ENCODE data around the gene TMEM175.

TMEM175 gene

DNA sequence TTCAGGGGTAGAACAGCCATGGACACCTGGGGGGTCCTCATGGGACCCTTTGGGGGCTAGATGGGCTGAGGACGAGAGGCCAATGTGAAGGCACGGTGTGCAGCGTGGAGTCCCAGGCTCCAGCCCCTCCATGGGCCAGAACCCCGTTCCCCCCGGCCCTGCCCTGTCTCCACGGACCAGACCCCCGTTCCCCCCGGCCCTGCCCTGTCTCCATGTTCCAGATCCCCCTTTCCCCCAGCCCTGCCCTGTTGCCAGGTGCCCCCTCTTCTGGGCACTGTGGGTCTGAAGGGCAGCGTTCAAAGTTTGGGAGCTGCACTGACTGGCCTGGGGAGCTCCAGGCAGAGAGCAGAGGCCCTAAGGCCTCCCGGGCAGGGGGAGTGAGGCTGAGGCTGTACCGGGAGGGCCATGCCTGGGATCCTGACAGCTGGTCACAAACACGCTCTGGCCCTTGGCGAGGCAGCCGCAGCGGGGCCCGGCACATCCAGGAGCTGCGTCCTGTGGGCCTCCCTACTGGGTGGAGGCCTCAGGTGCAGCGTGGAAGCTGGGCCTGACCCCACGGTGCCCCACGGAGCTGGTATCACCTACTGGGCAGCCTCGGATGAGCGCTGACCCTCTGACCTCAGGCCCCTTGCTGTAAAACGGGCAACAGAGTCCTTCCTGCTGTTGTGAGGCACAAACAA, 32.2 kb downstream of the TMEM175 start:
- no peaks in the 10 kb centered on the region for H3K4me1 ChIP-seq (ENCODE audit: control insufficient read depth, low read depth, low read length)
- H3K27ac ChIP-seq (ENCODE audit: low read length), result no peak overlapping the region
- no peak overlapping the region for H3K4me3 ChIP-seq (ENCODE audit: low read length)
- no peak overlapping the region for H3K9ac ChIP-seq (ENCODE audit: low read length)
- peaks cover 33% of the 10 kb centered on the region for H3K27me3 ChIP-seq (ENCODE audit: control insufficient read depth, insufficient read depth, low read length)
- H3K36me3 ChIP-seq (ENCODE audit: control insufficient read depth, low read depth, low read length), result no peaks in the 10 kb centered on the region
- H3K9me3 ChIP-seq (ENCODE audit: control insufficient read depth, low read depth, low read length), result no peaks in the 10 kb centered on the region

DNA sequence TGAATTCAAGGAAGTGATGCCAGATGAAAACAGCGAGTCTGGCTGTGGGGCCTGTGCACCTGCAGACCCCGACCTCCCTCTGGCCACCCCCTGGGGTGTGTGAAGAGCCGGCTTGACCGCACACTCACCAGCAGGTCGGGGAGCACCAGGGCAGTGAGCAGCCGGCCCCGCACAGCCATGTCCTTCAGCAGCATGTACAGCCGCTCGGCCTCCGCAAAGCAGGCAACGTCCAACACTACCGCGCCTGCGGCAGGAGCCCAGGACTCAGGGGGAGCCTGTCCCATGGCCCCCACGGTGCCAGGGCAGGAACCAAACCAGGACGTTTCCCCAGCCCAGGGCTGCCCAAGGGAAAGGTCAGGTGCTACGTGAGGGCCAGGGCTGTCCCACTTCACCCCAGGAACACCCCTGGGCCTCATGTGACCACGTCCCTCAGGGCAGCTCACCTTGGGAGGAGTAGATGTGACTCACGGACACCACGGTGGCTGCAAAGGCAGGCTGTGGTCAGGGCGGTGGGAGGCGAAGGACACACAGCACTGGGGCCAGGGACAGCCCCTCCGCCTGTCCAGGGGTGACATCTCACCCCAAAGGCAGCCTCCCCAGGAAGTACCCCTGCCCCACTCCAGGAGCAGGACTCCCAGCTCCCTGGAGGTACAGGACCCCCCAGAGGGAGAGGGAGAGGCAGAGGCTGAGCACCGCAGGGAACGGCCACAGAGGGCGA, 32.9 kb downstream of the TMEM175 start:
- Histone ChIP-seq H3K4me3 (ENCODE audit: low read length) (no peak overlapping the region), H3K4me1 (ENCODE audit: control insufficient read depth, low read depth, low read length) (no peaks in the 10 kb centered on the region), H3K36me3 (ENCODE audit: control insufficient read depth, low read depth, low read length) (no peaks in the 10 kb centered on the region), H3K27me3 (ENCODE audit: control insufficient read depth, insufficient read depth, low read length) (peaks cover 35% of the 10 kb centered on the region), H3K9ac (ENCODE audit: low read length) (no peak overlapping the region), H3K9me3 (ENCODE audit: control insufficient read depth, low read depth, low read length) (no peaks in the 10 kb centered on the region), H3K27ac (ENCODE audit: low read length) (no peak overlapping the region)

DNA sequence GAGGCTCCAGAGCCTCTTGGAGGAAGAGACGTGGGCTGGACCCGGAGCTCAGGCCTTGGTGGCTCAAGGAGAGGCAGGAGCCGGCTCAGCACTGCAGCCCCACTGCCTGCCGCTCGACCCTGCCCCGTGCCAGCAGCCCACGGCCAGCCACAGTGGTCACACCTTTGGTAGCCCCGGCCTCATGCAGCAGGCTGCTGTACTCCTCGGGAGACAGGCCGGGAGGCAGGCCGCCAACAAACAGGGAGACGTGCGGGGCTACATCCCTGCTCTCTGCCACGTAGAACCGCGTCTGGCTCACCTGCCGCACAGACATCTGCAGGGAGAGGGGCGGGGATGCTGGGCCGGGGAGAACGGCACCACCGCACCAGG, 33.5 kb downstream of the TMEM175 start:
- Histone ChIP-seq H3K9me3 (ENCODE audit: control insufficient read depth, low read depth, low read length) (no peaks in the 10 kb centered on the region), H3K9ac (ENCODE audit: low read length) (no peak overlapping the region), H3K27ac (ENCODE audit: low read length) (no peak overlapping the region), H3K4me1 (ENCODE audit: control insufficient read depth, low read depth, low read length) (no peaks in the 10 kb centered on the region), H3K36me3 (ENCODE audit: control insufficient read depth, low read depth, low read length) (no peaks in the 10 kb centered on the region), H3K4me3 (ENCODE audit: low read length) (no peak overlapping the region), H3K27me3 (ENCODE audit: control insufficient read depth, insufficient read depth, low read length) (peaks cover 41% of the 10 kb centered on the region)

GRCh38 chr4:966266-967112, 34.2 kb downstream of the TMEM175 start:
- Histone ChIP-seq H3K27me3 (ENCODE audit: control insufficient read depth, insufficient read depth, low read length) (peaks cover 48% of the 10 kb centered on the region), H3K9ac (ENCODE audit: low read length) (no peak overlapping the region), H3K4me1 (ENCODE audit: control insufficient read depth, low read depth, low read length) (no peaks in the 10 kb centered on the region), H3K27ac (ENCODE audit: low read length) (no peak overlapping the region), H3K9me3 (ENCODE audit: control insufficient read depth, low read depth, low read length) (no peaks in the 10 kb centered on the region), H3K4me3 (ENCODE audit: low read length) (no peak overlapping the region), H3K36me3 (ENCODE audit: control insufficient read depth, low read depth, low read length) (no peaks in the 10 kb centered on the region)

GRCh38 chr4:967113-968104, 35.1 kb downstream of the TMEM175 start:
- peaks cover 57% of the 10 kb centered on the region for H3K27me3 ChIP-seq (ENCODE audit: control insufficient read depth, insufficient read depth, low read length)
- no peak overlapping the region for H3K27ac ChIP-seq (ENCODE audit: low read length)
- H3K36me3 ChIP-seq (ENCODE audit: control insufficient read depth, low read depth, low read length), result no peaks in the 10 kb centered on the region
- H3K9ac ChIP-seq (ENCODE audit: low read length), result no peak overlapping the region
- H3K4me3 ChIP-seq (ENCODE audit: low read length), result no peak overlapping the region
- H3K9me3 ChIP-seq (ENCODE audit: control insufficient read depth, low read depth, low read length), result no peaks in the 10 kb centered on the region
- H3K4me1 ChIP-seq (ENCODE audit: control insufficient read depth, low read depth, low read length), result no peaks in the 10 kb centered on the region

- no peaks in the 10 kb centered on the region for H3K9me3 ChIP-seq (ENCODE audit: control insufficient read depth, low read depth, low read length)
- no peak overlapping the region for H3K9ac ChIP-seq (ENCODE audit: low read length)
- H3K4me3 ChIP-seq (ENCODE audit: low read length), result no peak overlapping the region
- no peak overlapping the region for H3K27ac ChIP-seq (ENCODE audit: low read length)
- no peaks in the 10 kb centered on the region for H3K4me1 ChIP-seq (ENCODE audit: control insufficient read depth, low read depth, low read length)
- no peaks in the 10 kb centered on the region for H3K36me3 ChIP-seq (ENCODE audit: control insufficient read depth, low read depth, low read length)
- H3K27me3 ChIP-seq (ENCODE audit: control insufficient read depth, insufficient read depth, low read length), result peaks cover 64% of the 10 kb centered on the region
Observed at GRCh38 chr4:968221-968620, 36.0 kb downstream of the TMEM175 start.

- H3K27me3 ChIP-seq (ENCODE audit: control insufficient read depth, insufficient read depth, low read length), result peaks cover 64% of the 10 kb centered on the region
- H3K9ac ChIP-seq (ENCODE audit: low read length), result no peak overlapping the region
- H3K36me3 ChIP-seq (ENCODE audit: control insufficient read depth, low read depth, low read length), result no peaks in the 10 kb centered on the region
Observed at GRCh38 chr4:968621-969394, 36.5 kb downstream of the TMEM175 start.

GRCh38 chr4:970046-970745, 37.9 kb downstream of the TMEM175 start:
- Histone ChIP-seq H3K4me3 (ENCODE audit: low read length) (no peak overlapping the region), H3K9ac (ENCODE audit: low read length) (no peak overlapping the region), H3K27ac (ENCODE audit: low read length) (no peak overlapping the region), H3K9me3 (ENCODE audit: control insufficient read depth, low read depth, low read length) (no peaks in the 10 kb centered on the region), H3K27me3 (ENCODE audit: control insufficient read depth, insufficient read depth, low read length) (peaks cover 74% of the 10 kb centered on the region), H3K36me3 (ENCODE audit: control insufficient read depth, low read depth, low read length) (no peaks in the 10 kb centered on the region), H3K4me1 (ENCODE audit: control insufficient read depth, low read depth, low read length) (no peaks in the 10 kb centered on the region)

More at GRCh38 chr4:968621-969394, 36.5 kb downstream of the TMEM175 start:
- Histone ChIP-seq H3K27ac (ENCODE audit: low read length) (no peak overlapping the region), H3K4me3 (ENCODE audit: low read length) (no peak overlapping the region), H3K9me3 (ENCODE audit: control insufficient read depth, low read depth, low read length) (no peaks in the 10 kb centered on the region), H3K4me1 (ENCODE audit: control insufficient read depth, low read depth, low read length) (no peaks in the 10 kb centered on the region)

- H3K9ac ChIP-seq (ENCODE audit: low read length), result no peak overlapping the region
- H3K9me3 ChIP-seq (ENCODE audit: control insufficient read depth, low read depth, low read length), result no peaks in the 10 kb centered on the region
- H3K36me3 ChIP-seq (ENCODE audit: control insufficient read depth, low read depth, low read length), result no peaks in the 10 kb centered on the region
- no peak overlapping the region for H3K4me3 ChIP-seq (ENCODE audit: low read length)
- no peaks in the 10 kb centered on the region for H3K4me1 ChIP-seq (ENCODE audit: control insufficient read depth, low read depth, low read length)
- H3K27me3 ChIP-seq (ENCODE audit: control insufficient read depth, insufficient read depth, low read length), result peaks cover 74% of the 10 kb centered on the region
- H3K27ac ChIP-seq (ENCODE audit: low read length), result no peak overlapping the region
Observed at GRCh38 chr4:970854-971520, 38.7 kb downstream of the TMEM175 start.

Measured in iPS-18a (cell line).